Dermis blood vessel endothelial cell (primary cell): ENCODE results near the gene NUPR1. TPM values are rescaled to one million over a fixed set of nuclear protein-coding genes. Genes with fewer than 3 reads are reported as not detected.
"Not testable (repeated sequence)": the region's sequence is repeated elsewhere in the genome, so short reads cannot be mapped to it uniquely, and the experiment has no call there.

Experiments
- DNase-seq: peaks from one replicate; pipeline ENCODE4 v3.0.0; 2010
- total RNA-seq: library from RNA; depleted of rRNA; stranded (reverse); fragments of >200 nt; gene quantifications from 2 replicates; pipeline ENCODE4 v1.2.3, GENCODE V29; 2014

NUPR1 gene
- total RNA-seq, 1 donor from 2014 or later, result 4.9 TPM

GRCh38 chr16:28497861-28498599 is 40.7 kb downstream of the NUPR1 start:
- DNase-seq, result no peak

GRCh38 chr16:28497386-28497785 is 41.4 kb downstream of the NUPR1 start:
- no peak for DNase-seq

DNA sequence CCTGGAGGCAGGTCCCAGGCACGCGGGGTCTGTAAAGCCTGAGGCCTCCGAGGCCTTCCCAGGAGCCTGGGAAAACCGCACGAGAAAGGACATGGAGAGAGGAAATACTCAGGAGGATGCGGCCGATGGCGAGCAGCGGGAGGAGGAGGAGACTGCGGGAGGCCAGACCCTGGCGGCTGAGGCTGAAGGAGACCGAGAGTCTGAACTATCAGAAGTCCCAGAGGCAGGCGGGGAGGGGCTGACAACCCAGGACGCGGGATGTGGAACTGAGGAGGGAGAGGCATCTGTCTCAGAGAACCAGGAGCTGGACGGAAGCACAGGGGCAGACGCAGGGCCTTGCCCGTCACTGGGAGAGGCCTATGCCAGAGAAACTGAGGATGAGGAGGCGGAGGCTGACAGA is 41.9 kb downstream of the NUPR1 start:
- DNase-seq, result no peak

GRCh38 chr16:28495795-28496749 is 42.7 kb downstream of the NUPR1 start:
- no peak for DNase-seq

- no peak for DNase-seq
Measured at GRCh38 chr16:28495098-28495793, 43.5 kb downstream of the NUPR1 start.

DNA sequence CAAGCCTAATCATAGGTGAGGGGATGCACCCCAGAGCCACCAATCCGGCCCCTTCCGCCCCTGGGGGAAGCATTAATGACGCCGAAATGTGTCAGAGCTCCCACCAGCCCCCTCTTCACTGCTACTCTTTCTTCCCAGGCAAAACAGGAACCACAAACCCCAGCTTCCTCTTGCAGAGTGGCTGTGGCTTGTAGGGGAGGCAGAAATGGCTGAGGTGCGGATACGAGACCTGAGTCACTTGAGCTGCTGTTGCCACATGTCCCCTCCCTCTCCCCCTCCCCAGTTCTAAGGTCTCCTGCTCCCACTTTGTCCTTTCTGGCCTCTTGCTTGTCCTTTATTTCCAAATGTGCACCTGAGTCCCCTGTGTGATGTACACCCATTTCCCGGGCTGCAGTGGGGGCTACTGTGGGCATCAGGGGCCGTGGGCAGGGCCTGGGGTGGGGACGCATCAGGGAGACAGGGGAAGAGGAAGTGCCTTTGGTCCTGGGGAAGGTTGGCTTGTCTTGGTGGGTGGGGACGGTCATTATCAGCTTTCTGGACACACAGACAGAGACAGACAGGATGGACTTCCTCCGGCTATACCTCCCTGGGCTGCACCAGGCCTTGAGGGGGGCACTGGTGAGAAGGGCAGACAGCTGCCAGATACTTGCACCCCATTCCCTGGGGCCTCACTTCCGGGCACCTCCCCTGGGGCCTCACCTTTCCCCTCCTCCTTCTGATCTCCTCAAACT is 44.5 kb downstream of the NUPR1 start, which contains the start of gene APOBR:
APOBR (plus strand) TSS at position 523 of the 731 bp plus-strand sequence; CDS start at position 562, 39 bp downstream.
- no peak for DNase-seq

DNA sequence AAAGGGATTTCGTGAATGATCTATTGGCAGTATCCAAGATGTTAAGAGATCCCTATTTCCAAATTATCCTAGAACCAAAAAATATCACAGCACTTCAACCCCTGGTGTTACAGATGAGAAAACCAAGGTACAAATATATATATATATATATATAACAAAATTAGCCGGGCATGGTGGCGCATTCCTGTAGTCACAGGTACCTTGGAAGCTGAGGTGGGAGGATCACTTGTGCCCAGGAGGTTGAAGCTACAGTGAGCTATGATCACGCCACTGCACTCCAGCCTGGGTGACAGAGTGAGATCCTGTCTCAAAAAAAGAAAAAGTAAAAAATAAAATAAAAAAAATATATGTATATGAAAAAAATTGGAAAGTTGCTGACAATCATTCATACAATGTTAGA is 46.3 kb downstream of the NUPR1 start:
- DNase-seq, result no peak

- peak; percentile 95 for DNase-seq
Measured at GRCh38 chr16:28491970-28492474, 46.8 kb downstream of the NUPR1 start, which contains the start of gene CLN3. Gene CLN3, minus strand, starts transcription at chr16:28492074. Its CDS starts 315 bp downstream, at chr16:28491759.

DNA sequence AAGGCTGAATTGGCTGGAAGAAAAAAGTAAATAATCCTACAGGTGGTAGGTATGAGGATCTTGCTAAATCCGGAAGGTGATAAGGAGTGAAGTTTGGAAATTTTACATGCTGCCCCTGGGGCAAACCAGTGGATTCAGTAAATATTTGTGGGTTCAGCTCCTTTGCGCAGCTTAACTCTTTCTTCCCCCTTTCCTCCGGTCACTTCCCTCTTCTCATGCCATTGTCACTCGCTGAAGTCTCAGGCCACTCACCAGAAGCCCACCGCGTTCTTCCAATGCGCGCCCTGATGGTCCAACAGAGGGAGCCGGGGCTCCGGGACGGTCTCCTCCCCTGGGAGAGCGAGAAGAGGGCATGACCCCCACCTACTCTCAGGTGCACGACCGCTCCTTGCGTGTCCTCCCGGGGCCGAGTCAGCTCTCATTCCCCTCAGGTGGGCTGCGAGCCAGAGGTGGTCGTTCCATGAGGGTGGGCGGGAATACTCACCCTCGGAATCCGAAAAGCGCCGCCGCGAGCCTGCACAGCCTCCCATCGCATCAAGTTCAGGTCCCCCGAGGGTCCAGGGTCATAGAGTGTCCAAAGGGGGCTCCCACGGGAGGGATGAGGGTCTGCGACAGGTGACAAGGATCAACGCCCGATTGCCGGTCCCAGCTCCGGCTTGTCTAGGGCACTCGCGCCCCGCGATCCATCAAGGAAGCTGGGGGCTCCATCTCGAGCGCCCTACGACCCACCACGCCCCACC is 47.4 kb downstream of the NUPR1 start:
- peak; percentile 35 for DNase-seq

DNA sequence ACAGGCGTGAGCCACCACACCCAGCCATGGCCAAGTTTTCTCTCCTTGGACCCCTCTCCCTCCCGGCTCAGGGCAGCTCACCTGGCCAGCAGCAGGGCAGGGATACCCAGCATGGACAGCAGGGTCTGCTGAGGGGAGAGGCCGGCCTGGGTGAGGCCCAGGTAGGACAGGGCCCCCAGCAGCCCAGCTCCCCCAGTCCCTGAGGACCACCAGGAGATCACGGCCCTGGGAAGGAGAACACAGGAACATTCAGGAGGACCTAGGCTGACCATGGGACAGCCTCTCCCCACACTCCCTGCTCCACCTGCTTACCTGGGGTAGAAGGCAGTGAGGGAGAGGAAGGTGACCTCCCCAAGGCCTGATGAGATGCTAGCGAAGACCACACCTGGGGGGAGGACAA is 52.5 kb downstream of the NUPR1 start:
- DNase-seq, result no peak

DNA sequence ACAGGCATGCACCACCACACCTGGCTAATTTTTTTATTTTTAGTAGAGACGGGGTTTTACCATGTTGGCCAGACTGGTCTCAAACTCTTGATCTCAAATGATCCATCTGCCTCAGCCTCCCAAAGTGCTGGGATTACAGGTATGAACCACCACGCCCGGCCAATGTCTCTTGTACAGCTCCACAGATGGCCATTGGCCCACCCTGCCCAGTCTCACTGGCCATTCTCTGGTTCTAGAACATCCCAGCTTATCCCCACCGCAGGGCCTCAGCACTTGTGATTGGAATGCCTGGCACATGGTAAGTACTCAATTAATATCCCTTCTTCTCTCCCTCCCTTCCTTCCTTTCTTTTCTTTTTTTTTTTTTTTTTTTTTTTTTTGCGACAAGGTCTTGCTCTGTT is 55.4 kb downstream of the NUPR1 start:
- DNase-seq, result not testable (repeated sequence)

Other genes starting within 250 kb of the NUPR1 start
- gene SBK1, start 246.4 kb downstream of the NUPR1 start, total RNA-seq, result under 0.01 and 0.14 TPM in 2 replicates
- gene NPIPB6, start 175.5 kb downstream of the NUPR1 start, total RNA-seq, result not detected in 2 replicates
- 183 and 187 TPM in 2 replicates for gene EIF3CL, start 135.1 kb downstream of the NUPR1 start, total RNA-seq
- gene NPIPB7, start 66.6 kb downstream of the NUPR1 start, total RNA-seq, result not detected in 2 replicates
- 20.1 and 29.2 TPM in 2 replicates for gene CLN3, start 46.9 kb downstream of the NUPR1 start, total RNA-seq
- under 0.01 and 0.05 TPM in 2 replicates for gene APOBR, start 44.3 kb downstream of the NUPR1 start, total RNA-seq
- not detected in 2 replicates for gene IL27, start 32.1 kb downstream of the NUPR1 start, total RNA-seq
- gene SGF29, start 14.9 kb upstream of the NUPR1 start, total RNA-seq, result 8.7 and 10.0 TPM in 2 replicates
- gene SULT1A2, start 58.1 kb upstream of the NUPR1 start, total RNA-seq, result 0.14 TPM in 1 of 2 replicates, not detected in the other
- 1.2 and 4.4 TPM in 2 replicates for gene SULT1A1, start 71.1 kb upstream of the NUPR1 start, total RNA-seq
- gene NPIPB8, start 99.1 kb upstream of the NUPR1 start, total RNA-seq, result 0.17 TPM in 1 of 2 replicates, not detected in the other
- 147 and 213 TPM in 2 replicates for gene EIF3C, start 172.5 kb upstream of the NUPR1 start, total RNA-seq
- gene NPIPB9, start 212.8 kb upstream of the NUPR1 start, total RNA-seq, result 1.9 and 4.9 TPM in 2 replicates